ENCODE results near the gene WBP1L.
"Not testable (repeated sequence)": the region's sequence is repeated elsewhere in the genome, so short reads cannot be mapped to it uniquely, and the experiment has no call there.

The WBP1L gene

GRCh38 chr10:102740229-102740628, 3.5 kb upstream of the WBP1L start:
- H3K27ac Mint-ChIP-seq, result no peak overlapping the region
- no peak for TF ChIP-seq CTCF (IDR thresholded peaks at IDR 0.05)
- peaks cover 34% of the 10 kb centered on the region for H3K4me1 Mint-ChIP-seq
- H3K4me3 Mint-ChIP-seq, result no peak overlapping the region
- DNase-seq, result no peak
- H3K9me3 Mint-ChIP-seq, result no peaks in the 10 kb centered on the region
- peaks cover 2% of the 10 kb centered on the region for H3K27me3 Mint-ChIP-seq (ENCODE audit: low read depth, poor library complexity)
- peaks cover 17% of the 10 kb centered on the region for H3K36me3 Mint-ChIP-seq (ENCODE audit: low read depth)

GRCh38 chr10:102741726-102742237, 2.0 kb upstream of the WBP1L start:
- TF ChIP-seq CTCF (IDR thresholded peaks at IDR 0.05), result no peak
- Mint-ChIP-seq H3K27me3 (ENCODE audit: low read depth, poor library complexity) (peaks cover 2% of the 10 kb centered on the region), H3K4me1 (peaks cover 41% of the 10 kb centered on the region), H3K4me3 (no peak overlapping the region), H3K27ac (no peak overlapping the region), H3K36me3 (ENCODE audit: low read depth) (peaks cover 10% of the 10 kb centered on the region), H3K9me3 (no peaks in the 10 kb centered on the region)
- DNase-seq, result no peak

- H3K4me1 Mint-ChIP-seq, result peaks cover 43% of the 10 kb centered on the region
Observed at GRCh38 chr10:102742313-102742712, 1.4 kb upstream of the WBP1L start.

GRCh38 chr10:102743078-102743587, 615 bp upstream of the WBP1L start:
- Mint-ChIP-seq H3K9me3 (no peaks in the 10 kb centered on the region), H3K27me3 (ENCODE audit: low read depth, poor library complexity) (peaks cover 2% of the 10 kb centered on the region), H3K4me3 (peak overlapping the region; percentile 97), H3K36me3 (ENCODE audit: low read depth) (peaks cover 2% of the 10 kb centered on the region), H3K4me1 (peaks cover 45% of the 10 kb centered on the region), H3K27ac (peak overlapping the region; percentile 18)
- TF ChIP-seq CTCF (IDR thresholded peaks at IDR 0.05), result no peak
- no peak for DNase-seq

More at GRCh38 chr10:102742313-102742712, 1.4 kb upstream of the WBP1L start:
- H3K36me3 Mint-ChIP-seq (ENCODE audit: low read depth); H3K4me3 Mint-ChIP-seq; DNase-seq; H3K9me3 Mint-ChIP-seq; H3K27me3 Mint-ChIP-seq (ENCODE audit: low read depth, poor library complexity); H3K27ac Mint-ChIP-seq: not testable (repeated sequence)

GRCh38 chr10:102744374-102745051, 765 bp downstream of the WBP1L start:
- Mint-ChIP-seq H3K4me1 (peaks cover 49% of the 10 kb centered on the region), H3K27ac (peak overlapping the region; percentile 31), H3K4me3 (peak overlapping the region; percentile 97), H3K9me3 (no peaks in the 10 kb centered on the region), H3K27me3 (ENCODE audit: low read depth, poor library complexity) (peaks cover 2% of the 10 kb centered on the region), H3K36me3 (ENCODE audit: low read depth) (peaks cover 10% of the 10 kb centered on the region)
- peak; percentile 20 for DNase-seq
- TF ChIP-seq CTCF (IDR thresholded peaks at IDR 0.05), result no peak

GRCh38 chr10:102745157-102745556, 1.4 kb downstream of the WBP1L start:
- peaks cover 49% of the 10 kb centered on the region for H3K4me1 Mint-ChIP-seq
- DNase-seq, result no peak
- peak overlapping the region; percentile 97 for H3K4me3 Mint-ChIP-seq
- peaks cover 10% of the 10 kb centered on the region for H3K36me3 Mint-ChIP-seq (ENCODE audit: low read depth)
- peaks cover 2% of the 10 kb centered on the region for H3K27me3 Mint-ChIP-seq (ENCODE audit: low read depth, poor library complexity)
- H3K27ac Mint-ChIP-seq, result no peak overlapping the region
- no peaks in the 10 kb centered on the region for H3K9me3 Mint-ChIP-seq
- TF ChIP-seq CTCF (IDR thresholded peaks at IDR 0.05), result no peak

Measured in nephron progenitor cell (in vitro differentiated cells).